ENCODE results near the gene ZMYM1.
"Not testable (repeated sequence)": the region's sequence is repeated elsewhere in the genome, so short reads cannot be mapped to it uniquely, and the experiment has no call there.

ZMYM1 gene

DNA sequence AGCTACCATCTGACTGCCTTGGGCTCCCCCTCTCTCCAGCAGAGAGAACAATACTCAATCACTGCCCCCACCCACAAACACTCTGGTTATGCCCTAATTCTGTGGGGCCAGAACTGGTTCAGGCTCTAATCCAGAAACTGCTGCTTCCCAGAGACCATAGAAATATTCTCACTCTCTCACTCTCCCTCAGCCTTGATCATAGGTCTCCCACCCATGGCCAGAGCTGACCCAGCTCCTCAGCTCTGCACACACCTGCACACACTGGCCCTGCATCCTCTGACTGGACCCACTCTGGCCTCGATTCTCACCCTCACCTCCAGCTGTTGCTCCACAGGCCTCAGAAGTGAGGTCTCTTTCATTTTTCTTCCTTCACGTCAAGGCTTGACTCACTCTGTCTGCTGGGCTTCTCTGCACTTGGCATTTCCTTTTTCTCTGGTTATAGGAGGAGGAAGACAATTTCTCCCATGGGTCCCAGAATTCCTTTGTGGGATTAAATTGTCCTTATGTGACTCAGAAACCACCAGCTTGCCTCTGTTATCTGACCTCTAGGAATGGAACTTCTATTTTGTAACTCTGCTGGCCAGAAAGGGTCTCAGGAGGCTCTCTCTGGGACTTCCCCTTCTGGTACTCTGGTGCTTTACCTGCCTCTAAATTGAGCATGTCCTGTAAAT lies 31.9 kb upstream of the ZMYM1 start:
- Histone ChIP-seq H3K9ac (ENCODE audit: low read length) (no peak overlapping the region), H3K27ac (ENCODE audit: low read depth, low read length) (no peak overlapping the region), H3K4me3 (ENCODE audit: low read length) (no peak overlapping the region), H3K36me3 (ENCODE audit: control insufficient read depth, insufficient read depth, low read length) (no peaks in the 10 kb centered on the region), H3K27me3 (ENCODE audit: control insufficient read depth, insufficient read depth, low read length) (no peaks in the 10 kb centered on the region), H3K4me1 (ENCODE audit: control insufficient read depth, insufficient read depth, low read length) (no peaks in the 10 kb centered on the region)

DNA sequence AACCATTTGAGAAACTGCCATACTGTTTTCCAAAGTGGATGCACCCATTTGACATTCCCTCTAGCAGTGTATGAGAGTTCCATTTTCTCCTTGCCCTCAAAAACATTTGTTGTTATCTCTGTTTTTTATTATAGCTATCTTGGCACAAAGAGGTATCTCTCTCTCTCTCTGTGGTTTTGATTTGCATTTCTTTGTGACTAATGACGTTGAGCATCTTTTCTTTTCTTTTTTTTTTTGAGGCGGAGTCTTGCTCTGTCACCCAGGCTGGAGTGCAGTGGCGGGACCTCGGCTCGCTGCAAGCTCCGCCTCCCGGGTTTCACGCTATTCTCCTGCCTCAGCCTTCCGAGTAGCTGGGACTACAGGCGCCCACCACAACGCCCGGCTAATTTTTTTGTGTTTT lies 30.1 kb upstream of the ZMYM1 start:
- no peak overlapping the region for H3K4me3 ChIP-seq (ENCODE audit: low read length)
- no peaks in the 10 kb centered on the region for H3K27me3 ChIP-seq (ENCODE audit: control insufficient read depth, insufficient read depth, low read length)
- H3K9ac ChIP-seq (ENCODE audit: low read length), result no peak overlapping the region
- no peaks in the 10 kb centered on the region for H3K4me1 ChIP-seq (ENCODE audit: control insufficient read depth, insufficient read depth, low read length)
- H3K36me3 ChIP-seq (ENCODE audit: control insufficient read depth, insufficient read depth, low read length), result no peaks in the 10 kb centered on the region
- no peak overlapping the region for H3K27ac ChIP-seq (ENCODE audit: low read depth, low read length)

DNA sequence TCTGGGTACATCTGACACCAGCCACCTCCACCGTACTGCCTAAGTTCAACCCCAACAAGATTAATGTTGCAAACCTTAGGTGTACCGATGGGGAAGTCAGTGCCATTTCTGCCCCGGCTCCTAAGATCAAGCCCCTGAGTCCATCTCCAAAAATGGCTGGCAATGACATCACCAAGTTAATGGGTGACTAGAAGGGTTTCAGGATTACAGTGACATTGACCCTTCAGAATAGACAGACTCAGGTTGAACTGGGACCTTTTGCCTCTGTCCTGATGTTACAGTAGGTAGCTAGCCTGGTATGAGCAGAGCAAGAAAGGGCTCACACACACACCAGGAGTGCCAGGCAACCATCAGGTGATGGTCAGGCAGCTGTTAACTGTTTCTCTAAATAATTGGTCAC lies 25.8 kb upstream of the ZMYM1 start:
- Histone ChIP-seq H3K4me1 (ENCODE audit: control insufficient read depth, insufficient read depth, low read length) (no peaks in the 10 kb centered on the region), H3K27me3 (ENCODE audit: control insufficient read depth, insufficient read depth, low read length) (no peaks in the 10 kb centered on the region), H3K27ac (ENCODE audit: low read depth, low read length) (no peak overlapping the region), H3K9ac (ENCODE audit: low read length) (no peak overlapping the region), H3K4me3 (ENCODE audit: low read length) (no peak overlapping the region), H3K36me3 (ENCODE audit: control insufficient read depth, insufficient read depth, low read length) (no peaks in the 10 kb centered on the region)

DNA sequence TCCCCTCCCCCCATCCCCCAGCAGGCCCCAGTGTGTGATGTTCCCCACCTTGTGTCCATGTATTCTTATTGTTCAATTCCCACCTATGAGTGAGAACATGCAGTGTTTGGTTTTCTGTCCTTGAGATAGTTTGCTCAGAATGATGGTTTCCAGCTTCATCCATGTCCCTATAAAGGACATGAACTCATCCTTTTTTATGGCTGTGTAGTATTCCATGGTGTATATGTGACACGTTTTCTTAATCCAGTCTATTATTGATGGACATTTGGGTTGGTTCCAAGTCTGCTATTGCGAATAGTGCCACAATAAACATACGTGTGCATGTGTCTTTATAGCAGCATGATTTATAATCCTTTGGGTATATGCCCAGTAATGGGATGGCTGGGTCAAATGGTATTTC lies 24.9 kb upstream of the ZMYM1 start:
- H3K4me3 ChIP-seq (ENCODE audit: low read length); H3K27ac ChIP-seq (ENCODE audit: low read depth, low read length); H3K27me3 ChIP-seq (ENCODE audit: control insufficient read depth, insufficient read depth, low read length); H3K36me3 ChIP-seq (ENCODE audit: control insufficient read depth, insufficient read depth, low read length); H3K9ac ChIP-seq (ENCODE audit: low read length); H3K4me1 ChIP-seq (ENCODE audit: control insufficient read depth, insufficient read depth, low read length): not testable (repeated sequence)

DNA sequence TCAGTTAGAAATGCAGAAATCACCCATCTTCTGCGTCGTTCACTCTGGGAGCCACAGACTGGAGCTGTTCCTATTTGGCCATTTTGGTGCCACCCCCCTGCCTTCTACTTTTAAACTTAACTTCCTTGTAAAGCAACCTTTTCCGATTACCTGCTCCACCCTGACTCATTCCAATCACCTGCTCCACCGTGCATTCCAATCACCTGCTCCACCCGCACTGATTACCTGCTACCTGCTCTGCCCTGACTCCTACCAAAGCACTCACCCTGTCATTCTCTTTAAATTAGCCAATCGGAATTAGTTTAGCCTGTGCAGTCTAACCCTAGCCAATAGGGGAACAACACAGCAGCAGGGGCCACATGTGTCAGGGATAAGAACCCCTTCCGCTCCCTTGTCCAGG lies 20.9 kb upstream of the ZMYM1 start:
- not testable (repeated sequence) for H3K9ac ChIP-seq (ENCODE audit: low read length); H3K4me3 ChIP-seq (ENCODE audit: low read length); H3K27me3 ChIP-seq (ENCODE audit: control insufficient read depth, insufficient read depth, low read length); H3K27ac ChIP-seq (ENCODE audit: low read depth, low read length); H3K36me3 ChIP-seq (ENCODE audit: control insufficient read depth, insufficient read depth, low read length); H3K4me1 ChIP-seq (ENCODE audit: control insufficient read depth, insufficient read depth, low read length)

DNA sequence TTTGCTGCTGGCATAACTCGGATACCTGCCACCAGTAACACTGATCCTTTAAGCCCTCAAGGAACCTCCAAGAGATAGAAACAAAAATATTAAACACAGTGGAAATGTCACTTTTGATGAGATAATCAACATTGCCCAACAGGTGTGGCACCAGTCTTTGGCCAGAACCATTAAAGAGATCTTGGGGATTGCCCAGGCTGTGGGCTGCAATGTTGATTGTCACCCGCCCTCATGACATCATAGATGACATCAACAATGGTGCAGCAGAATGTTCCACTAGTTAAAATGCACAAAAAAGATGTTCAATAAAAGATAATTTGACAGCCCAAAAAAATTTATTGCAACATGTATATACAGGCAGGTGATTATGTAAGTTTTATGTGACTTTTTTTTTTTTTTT lies 20.2 kb upstream of the ZMYM1 start:
- Histone ChIP-seq H3K9ac (ENCODE audit: low read length) (no peak overlapping the region), H3K4me3 (ENCODE audit: low read length) (no peak overlapping the region), H3K36me3 (ENCODE audit: control insufficient read depth, insufficient read depth, low read length) (no peaks in the 10 kb centered on the region), H3K27ac (ENCODE audit: low read depth, low read length) (no peak overlapping the region), H3K4me1 (ENCODE audit: control insufficient read depth, insufficient read depth, low read length) (no peaks in the 10 kb centered on the region), H3K27me3 (ENCODE audit: control insufficient read depth, insufficient read depth, low read length) (no peaks in the 10 kb centered on the region)

DNA sequence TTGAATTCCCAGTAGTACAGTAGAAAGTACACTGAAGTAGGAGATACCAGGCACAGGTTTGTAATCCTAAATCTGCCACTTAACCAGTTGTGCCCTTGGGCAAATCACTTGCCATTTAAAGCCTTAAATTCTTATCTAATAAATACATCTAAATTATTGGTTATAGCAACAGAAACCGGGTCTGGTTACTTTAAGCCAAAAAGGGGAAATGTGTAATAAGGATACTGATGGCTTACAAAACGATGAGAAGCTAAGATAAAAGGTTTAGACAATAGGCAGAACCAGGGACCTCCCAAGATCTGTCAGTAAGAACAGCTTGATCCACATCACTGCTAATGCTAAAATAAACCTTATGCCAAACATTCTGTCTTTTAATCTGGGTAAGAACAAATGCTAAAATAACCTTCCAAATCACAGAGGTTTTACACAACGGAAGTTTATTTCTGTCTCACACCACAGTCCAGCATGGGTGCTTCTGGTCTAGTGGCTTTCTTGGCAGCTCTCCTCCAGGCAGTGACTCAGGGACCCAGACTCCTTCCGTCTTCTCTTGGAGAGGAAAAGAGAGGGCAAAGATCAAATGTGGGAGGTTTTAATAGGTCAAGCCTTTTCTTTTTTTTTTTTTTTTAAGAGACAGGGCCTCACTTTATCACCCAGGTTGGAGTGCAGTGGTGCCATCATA lies 16.5 kb upstream of the ZMYM1 start:
- H3K4me1 ChIP-seq (ENCODE audit: control insufficient read depth, insufficient read depth, low read length), result no peaks in the 10 kb centered on the region
- no peak overlapping the region for H3K4me3 ChIP-seq (ENCODE audit: low read length)
- no peak overlapping the region for H3K27ac ChIP-seq (ENCODE audit: low read depth, low read length)
- no peaks in the 10 kb centered on the region for H3K36me3 ChIP-seq (ENCODE audit: control insufficient read depth, insufficient read depth, low read length)
- no peaks in the 10 kb centered on the region for H3K27me3 ChIP-seq (ENCODE audit: control insufficient read depth, insufficient read depth, low read length)
- no peak overlapping the region for H3K9ac ChIP-seq (ENCODE audit: low read length)

DNA sequence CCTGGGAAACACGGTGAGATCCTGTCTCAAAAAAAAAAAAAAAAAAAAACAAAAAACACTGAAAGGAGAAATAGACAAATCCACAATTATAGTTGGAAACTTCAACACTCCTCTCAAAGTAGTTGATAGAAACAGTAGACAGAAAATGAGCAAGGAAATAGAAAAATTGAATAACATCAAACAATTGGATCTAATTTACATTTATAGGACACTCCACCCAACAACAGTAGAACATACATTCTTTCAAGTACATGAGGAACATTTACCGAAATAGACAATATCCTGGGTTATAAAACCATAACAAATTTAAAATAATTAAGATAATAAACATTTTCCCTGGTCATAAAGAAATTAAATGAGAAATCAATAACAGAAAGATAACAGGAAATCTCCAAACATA lies 14.9 kb upstream of the ZMYM1 start:
- Histone ChIP-seq H3K4me3 (ENCODE audit: low read length) (no peak overlapping the region), H3K4me1 (ENCODE audit: control insufficient read depth, insufficient read depth, low read length) (no peaks in the 10 kb centered on the region), H3K27ac (ENCODE audit: low read depth, low read length) (no peak overlapping the region), H3K9ac (ENCODE audit: low read length) (no peak overlapping the region), H3K36me3 (ENCODE audit: control insufficient read depth, insufficient read depth, low read length) (no peaks in the 10 kb centered on the region), H3K27me3 (ENCODE audit: control insufficient read depth, insufficient read depth, low read length) (no peaks in the 10 kb centered on the region)

DNA sequence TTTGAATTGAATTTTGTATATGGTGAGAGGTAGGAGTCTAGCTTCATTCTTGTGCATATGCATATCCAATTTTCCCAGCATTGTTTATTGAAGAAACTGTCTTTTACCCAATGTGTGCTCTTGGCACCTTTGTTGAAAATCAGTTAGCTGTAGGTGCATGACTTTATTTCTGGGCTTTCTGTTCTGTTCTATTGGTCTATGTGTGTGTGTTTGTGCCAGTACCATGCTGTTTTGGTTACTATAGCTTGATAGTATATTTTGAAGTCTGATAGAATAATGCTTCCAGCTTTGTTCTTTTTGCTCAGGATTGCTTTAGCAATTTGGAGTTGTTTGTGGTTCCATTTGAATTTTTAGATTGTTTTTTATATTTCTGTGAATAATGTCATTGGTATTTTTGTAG lies 9.4 kb upstream of the ZMYM1 start:
- Histone ChIP-seq H3K27me3 (ENCODE audit: control insufficient read depth, insufficient read depth, low read length) (no peaks in the 10 kb centered on the region), H3K36me3 (ENCODE audit: control insufficient read depth, insufficient read depth, low read length) (no peaks in the 10 kb centered on the region), H3K4me1 (ENCODE audit: control insufficient read depth, insufficient read depth, low read length) (no peaks in the 10 kb centered on the region), H3K4me3 (ENCODE audit: low read length) (no peak overlapping the region), H3K27ac (ENCODE audit: low read depth, low read length) (no peak overlapping the region), H3K9ac (ENCODE audit: low read length) (no peak overlapping the region)

- Histone ChIP-seq H3K4me1 (ENCODE audit: control insufficient read depth, insufficient read depth, low read length) (no peaks in the 10 kb centered on the region), H3K9ac (ENCODE audit: low read length) (no peak overlapping the region), H3K36me3 (ENCODE audit: control insufficient read depth, insufficient read depth, low read length) (no peaks in the 10 kb centered on the region), H3K27me3 (ENCODE audit: control insufficient read depth, insufficient read depth, low read length) (no peaks in the 10 kb centered on the region), H3K27ac (ENCODE audit: low read depth, low read length) (no peak overlapping the region), H3K4me3 (ENCODE audit: low read length) (no peak overlapping the region)
Measured at GRCh38 chr1:35073265-35073811, 5.8 kb upstream of the ZMYM1 start.

DNA sequence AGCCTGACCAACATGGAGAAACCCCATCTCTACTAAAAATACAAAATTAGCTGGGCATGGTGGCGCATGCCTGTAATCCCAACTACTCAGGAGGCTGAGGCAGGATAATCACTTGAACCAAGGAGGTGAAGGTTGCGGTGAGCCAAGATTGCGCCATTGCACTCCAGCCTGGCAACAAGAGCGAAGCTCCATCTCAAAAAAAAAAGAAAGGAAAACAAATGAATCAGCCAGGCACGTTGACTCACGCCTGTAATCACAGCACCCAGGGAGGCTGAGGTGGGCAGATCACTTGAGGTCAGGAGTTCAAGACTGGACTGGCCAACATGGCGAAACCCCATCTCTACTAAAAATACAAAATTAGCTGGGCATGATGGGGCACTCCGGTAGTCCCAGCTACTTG lies 2.8 kb upstream of the ZMYM1 start:
- H3K27me3 ChIP-seq (ENCODE audit: control insufficient read depth, insufficient read depth, low read length); H3K27ac ChIP-seq (ENCODE audit: low read depth, low read length); H3K36me3 ChIP-seq (ENCODE audit: control insufficient read depth, insufficient read depth, low read length); H3K9ac ChIP-seq (ENCODE audit: low read length); H3K4me1 ChIP-seq (ENCODE audit: control insufficient read depth, insufficient read depth, low read length); H3K4me3 ChIP-seq (ENCODE audit: low read length): not testable (repeated sequence)

- H3K36me3 ChIP-seq (ENCODE audit: control insufficient read depth, insufficient read depth, low read length), result peaks cover 2% of the 10 kb centered on the region
- H3K4me1 ChIP-seq (ENCODE audit: control insufficient read depth, insufficient read depth, low read length), result no peaks in the 10 kb centered on the region
- no peaks in the 10 kb centered on the region for H3K27me3 ChIP-seq (ENCODE audit: control insufficient read depth, insufficient read depth, low read length)
- peak overlapping the region; percentile 92 for H3K27ac ChIP-seq (ENCODE audit: low read depth, low read length)
- no peak overlapping the region for H3K9ac ChIP-seq (ENCODE audit: low read length)
- H3K4me3 ChIP-seq (ENCODE audit: low read length), result peak overlapping the region; percentile 87
Measured at GRCh38 chr1:35080171-35080854, 1.1 kb downstream of the ZMYM1 start.

Measured in rectal smooth muscle tissue (tissue), 1 donor.